RWPE2 (cell line): ENCODE data around the gene SLC43A2.

Source experiments
- ATAC-seq: fragments of 200-7000 bp; cut with Tn5 transposase; 3 replicates; pipeline ENCODE4 v1.9.1; 2021; ENCODE audit warnings: low read depth
- DNase-seq: peaks from one replicate; pipeline ENCODE4 v3.0.0-alpha.2; 2020; ENCODE audit warnings: low spot score
- H3K27ac ChIP-seq: fragments of 450-650 bp; 2 replicates; pipeline ENCODE4 v1.5.1; 2017; ENCODE audit warnings: mild to moderate bottlenecking; ENCODE audit not compliant: poor library complexity, severe bottlenecking
- H3K27me3 ChIP-seq: fragments of 250-450 bp; sonication (Bioruptor Pico); 2 replicates; pipeline ENCODE4 v1.5.1; 2021; ENCODE audit warnings: mild to moderate bottlenecking, moderate library complexity; ENCODE audit not compliant: insufficient read depth, poor library complexity, severe bottlenecking
- H3K36me3 ChIP-seq: fragments of 250-450 bp; sonication (Bioruptor Pico); 2 replicates; pipeline ENCODE4 v1.5.1; 2020; ENCODE audit warnings: low read depth, mild to moderate bottlenecking, moderate library complexity
- H3K4me1 ChIP-seq: fragments of 250-450 bp; sonication (Bioruptor Pico); 2 replicates; pipeline ENCODE4 v1.5.1; 2021; ENCODE audit warnings: mild to moderate bottlenecking, moderate library complexity; ENCODE audit not compliant: insufficient read depth, poor library complexity, severe bottlenecking
- H3K4me3 ChIP-seq: fragments of 250-450 bp; sonication (Bioruptor Pico); 2 replicates; pipeline ENCODE4 v1.5.1; 2021; ENCODE audit warnings: mild to moderate bottlenecking, moderate library complexity; ENCODE audit not compliant: severe bottlenecking
- H3K9me3 ChIP-seq: fragments of 250-450 bp; sonication (Bioruptor Pico); 2 replicates; pipeline ENCODE4 v1.5.1; 2021; ENCODE audit warnings: mild to moderate bottlenecking, moderate library complexity; ENCODE audit not compliant: severe bottlenecking
- TF ChIP-seq, protein P1 (sequence below): fragments of 450-650 bp; IDR thresholded peaks from one replicate; pipeline ENCODE4 v1.5.1; 2017; ENCODE audit warnings: mild to moderate bottlenecking, moderate library complexity; ENCODE audit not compliant: poor library complexity, severe bottlenecking

The SLC43A2 gene

DNA sequence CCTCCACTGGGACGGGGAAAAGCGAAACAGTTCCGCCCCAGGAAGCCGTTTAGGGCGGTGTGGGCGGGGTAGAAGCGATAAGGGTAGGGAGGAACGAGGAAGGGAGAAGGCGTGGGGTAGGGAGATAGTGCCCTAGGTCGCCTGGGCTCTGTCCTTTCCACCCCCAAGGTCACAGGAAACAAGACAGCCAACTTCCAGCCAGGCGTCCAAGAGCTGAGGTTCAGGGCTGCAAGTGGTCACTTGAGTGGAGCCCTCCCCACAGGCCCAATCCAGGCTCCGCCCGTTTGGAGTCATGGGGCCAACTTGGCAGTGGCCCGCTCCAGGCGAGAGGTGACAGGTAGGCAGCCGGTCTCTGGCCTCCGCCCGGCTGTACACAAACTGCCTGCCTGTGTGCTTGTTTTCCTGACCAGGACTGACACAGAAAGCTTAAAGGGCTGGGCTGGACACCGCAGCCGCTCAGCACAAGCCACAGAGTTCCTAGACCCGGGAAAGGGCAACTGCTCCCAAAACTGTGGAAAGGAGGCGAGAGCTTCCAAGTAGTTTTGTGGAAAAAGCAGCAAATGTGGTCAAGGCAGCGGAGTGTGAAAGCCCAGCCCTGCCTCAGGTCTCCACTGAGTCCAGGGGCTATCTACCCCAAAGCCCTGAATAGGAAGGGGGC, 21.3 kb upstream of the SLC43A2 start, which contains the start of gene RILP:
Gene RILP, minus strand, starts transcription at position 23 of the 658 bp plus-strand sequence. CDS start 62 bp downstream, outside the sequence.
- Histone ChIP-seq H3K4me1 (peaks cover 1% of the 10 kb centered on the region), H3K36me3 (peaks cover 44% of the 10 kb centered on the region), H3K27me3 (no peaks in the 10 kb centered on the region), H3K4me3 (peak within 1 kb of the TSS; percentile 44), H3K27ac (peak within 1 kb of the TSS; percentile 82), H3K9me3 (no peaks in the 10 kb centered on the region)
- ATAC-seq, result peak; percentile 53
- no peak for DNase-seq
- TF ChIP-seq, protein P1, sequence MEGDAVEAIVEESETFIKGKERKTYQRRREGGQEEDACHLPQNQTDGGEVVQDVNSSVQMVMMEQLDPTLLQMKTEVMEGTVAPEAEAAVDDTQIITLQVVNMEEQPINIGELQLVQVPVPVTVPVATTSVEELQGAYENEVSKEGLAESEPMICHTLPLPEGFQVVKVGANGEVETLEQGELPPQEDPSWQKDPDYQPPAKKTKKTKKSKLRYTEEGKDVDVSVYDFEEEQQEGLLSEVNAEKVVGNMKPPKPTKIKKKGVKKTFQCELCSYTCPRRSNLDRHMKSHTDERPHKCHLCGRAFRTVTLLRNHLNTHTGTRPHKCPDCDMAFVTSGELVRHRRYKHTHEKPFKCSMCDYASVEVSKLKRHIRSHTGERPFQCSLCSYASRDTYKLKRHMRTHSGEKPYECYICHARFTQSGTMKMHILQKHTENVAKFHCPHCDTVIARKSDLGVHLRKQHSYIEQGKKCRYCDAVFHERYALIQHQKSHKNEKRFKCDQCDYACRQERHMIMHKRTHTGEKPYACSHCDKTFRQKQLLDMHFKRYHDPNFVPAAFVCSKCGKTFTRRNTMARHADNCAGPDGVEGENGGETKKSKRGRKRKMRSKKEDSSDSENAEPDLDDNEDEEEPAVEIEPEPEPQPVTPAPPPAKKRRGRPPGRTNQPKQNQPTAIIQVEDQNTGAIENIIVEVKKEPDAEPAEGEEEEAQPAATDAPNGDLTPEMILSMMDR, result no peak

DNA sequence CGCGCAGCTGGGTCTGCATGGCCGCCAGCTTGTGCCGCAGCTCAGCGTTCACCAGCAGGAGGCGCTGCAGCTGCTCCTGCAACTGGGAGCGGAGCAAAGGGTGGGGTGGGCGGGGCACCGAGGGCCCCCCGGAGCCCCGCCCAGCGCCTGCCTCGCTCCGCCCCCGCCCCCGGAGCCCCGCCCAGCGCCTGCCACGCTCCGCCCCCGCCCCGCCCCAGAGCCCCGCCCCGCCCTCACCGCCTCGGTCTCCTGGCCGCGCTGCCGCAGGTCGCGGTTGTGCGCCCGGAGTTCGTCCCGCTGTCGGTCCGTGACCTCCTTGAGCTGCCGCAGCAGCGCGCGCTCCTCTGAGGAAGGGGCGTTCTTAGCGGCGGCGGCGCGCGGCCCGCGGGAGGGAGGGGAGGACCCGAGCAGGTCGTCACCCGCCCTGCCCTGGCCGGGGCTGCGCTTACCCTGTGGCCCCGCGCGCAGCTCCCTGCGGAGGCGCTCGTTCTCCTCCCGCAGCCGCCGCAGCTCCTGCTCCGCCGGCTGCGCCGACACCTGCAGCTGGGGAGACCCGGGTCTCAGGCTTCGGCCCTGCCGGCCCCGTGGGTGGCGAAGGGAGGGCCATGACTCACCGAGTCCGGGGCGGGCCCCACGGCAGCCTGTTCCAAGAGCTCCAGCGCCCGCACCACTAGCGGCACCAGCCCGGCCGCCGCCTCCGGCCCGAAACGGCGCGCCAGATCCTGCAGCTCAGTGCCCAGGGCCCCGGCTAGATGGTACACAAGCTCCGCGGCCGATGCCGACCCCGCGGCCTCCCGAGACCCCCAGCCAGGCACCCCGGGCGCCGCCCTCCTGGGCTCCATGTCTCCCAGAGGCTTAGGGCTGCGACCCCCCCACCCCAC, 20.6 kb upstream of the SLC43A2 start:
- peak overlapping the region; percentile 82 for H3K27ac ChIP-seq
- H3K9me3 ChIP-seq, result no peaks in the 10 kb centered on the region
- TF ChIP-seq, protein P1, result peak; percentile 95
- peak overlapping the region; percentile 44 for H3K4me3 ChIP-seq
- H3K36me3 ChIP-seq, result peaks cover 36% of the 10 kb centered on the region
- DNase-seq (peak; percentile 89), ATAC-seq (peak; percentile 75)
- H3K27me3 ChIP-seq, result no peaks in the 10 kb centered on the region
- peaks cover 9% of the 10 kb centered on the region for H3K4me1 ChIP-seq

DNA sequence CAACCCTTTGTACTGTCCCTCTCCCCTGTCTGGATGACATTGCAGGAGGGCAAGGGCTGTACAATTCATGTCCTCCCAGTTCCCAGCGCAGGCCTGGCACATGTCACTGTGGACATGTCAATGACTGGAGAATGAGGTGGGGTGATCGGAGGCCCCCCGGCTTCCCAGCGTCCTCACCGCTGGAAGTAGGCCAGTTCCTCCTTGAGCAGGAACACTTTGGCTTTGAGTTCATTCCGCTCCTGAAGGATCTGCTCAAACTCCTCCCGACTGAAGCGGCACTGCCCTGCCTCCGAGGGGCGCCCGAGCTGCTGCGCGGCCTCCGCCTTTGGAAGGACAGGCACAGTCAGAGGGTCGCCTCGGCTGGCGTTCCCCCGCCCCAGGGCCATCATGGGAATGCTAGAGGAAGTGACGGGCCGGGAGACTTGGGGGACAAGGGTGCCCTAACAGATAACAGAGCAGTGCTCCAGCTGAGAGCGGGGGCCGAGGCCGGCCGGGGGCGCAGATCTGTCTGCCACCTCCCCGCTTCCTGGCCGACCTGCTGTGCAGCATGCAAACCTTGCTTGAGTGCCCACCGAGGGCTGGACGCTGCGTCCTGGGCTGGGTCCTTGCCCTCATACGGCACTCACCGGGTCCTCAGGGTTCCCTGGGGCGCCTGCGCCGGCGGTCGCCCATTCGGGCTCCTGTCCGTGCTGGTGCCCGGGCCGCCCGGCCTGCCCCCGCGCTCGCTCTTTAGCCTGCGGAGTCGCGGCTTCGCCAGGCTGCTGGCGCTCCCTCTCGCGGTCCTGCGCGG, 19.7 kb upstream of the SLC43A2 start:
- H3K27ac ChIP-seq, result peak overlapping the region; percentile 82
- TF ChIP-seq, protein P1, result no peak
- no peaks in the 10 kb centered on the region for H3K27me3 ChIP-seq
- DNase-seq (no peak), ATAC-seq (peak; percentile 54)
- H3K4me1 ChIP-seq, result peaks cover 13% of the 10 kb centered on the region
- peak overlapping the region; percentile 32 for H3K4me3 ChIP-seq
- H3K9me3 ChIP-seq, result no peaks in the 10 kb centered on the region
- peaks cover 28% of the 10 kb centered on the region for H3K36me3 ChIP-seq

GRCh38 chr17:1647802-1648171, 19.2 kb upstream of the SLC43A2 start:
- Histone ChIP-seq H3K27ac (no peak overlapping the region), H3K36me3 (peaks cover 22% of the 10 kb centered on the region), H3K9me3 (no peaks in the 10 kb centered on the region), H3K4me1 (peaks cover 13% of the 10 kb centered on the region), H3K27me3 (no peaks in the 10 kb centered on the region), H3K4me3 (no peak overlapping the region)
- no peak for ATAC-seq
- DNase-seq, result no peak
- TF ChIP-seq, protein P1, result no peak
